Transverse colon (tissue), 4 donors: ENCODE measurements around the gene STEAP3. TPM values are rescaled to one million over a fixed set of nuclear protein-coding genes. Genes with fewer than 3 reads are reported as not detected.

ENCODE experiments used
- DNase-seq: peaks from one replicate; pipeline ENCODE4 v3.0.0-alpha.2; 2019
- H3K27ac ChIP-seq, 4 donors: fragments of 200-600 bp; sonication (generic); 2 replicates each; pipeline ENCODE4 v1.5.1; 2016 to 2018; ENCODE audit warnings: inconsistent platforms in 4 of 4
- H3K27me3 ChIP-seq: fragments of 200-600 bp; sonication (generic); 2 replicates; pipeline ENCODE4 v1.5.1; 2017; ENCODE audit warnings: inconsistent platforms
- H3K36me3 ChIP-seq, 4 donors: fragments of 200-600 bp; sonication (generic); 2 replicates each; pipeline ENCODE4 v1.5.1; 2017 to 2019; ENCODE audit warnings: inconsistent platforms in 4 of 4
- H3K4me1 ChIP-seq, 4 donors: fragments of 200-600 bp; sonication (generic); 2 replicates each; pipeline ENCODE4 v1.5.1; 2017 to 2020; ENCODE audit warnings: inconsistent platforms in 4 of 4
- H3K4me3 ChIP-seq, 4 donors: fragments of 200-600 bp; sonication (generic); 1 replicate in 1 of 4; 2 replicates in 3 of 4; pipeline versions ENCODE4 v1.5.1 to v1.6.1; 2017 to 2019; ENCODE audit warnings: inconsistent platforms in 4 of 4
- H3K9me3 ChIP-seq, 2 donors: fragments of 200-600 bp; sonication (generic); 2 replicates each; pipeline ENCODE4 v1.5.1; 2017 to 2019; ENCODE audit warnings: inconsistent platforms in 2 of 2
- CTCF ChIP-seq, 5 experiments: fragments of 200-600 bp in 3 of 5; fragments of 450-650 bp in 2 of 5; sonication (generic) in 3 of 5; IDR thresholded peaks; 1 replicate in 2 of 5; 2 replicates in 3 of 5; pipeline ENCODE4 v1.5.1; 2016 to 2017; ENCODE audit warnings: antibody characterized with exemption in 5 of 5, inconsistent platforms in 3 of 5, mild to moderate bottlenecking in 2 of 5, moderate library complexity in 1 of 5
- EP300 ChIP-seq: sonication (generic); formaldehyde crosslinking; IDR thresholded peaks from one replicate; pipeline ENCODE4 v1.6.1; 2017; ENCODE audit warnings: antibody characterized with exemption, low read depth
- POLR2A ChIP-seq: fragments of 450-650 bp; IDR thresholded peaks from one replicate; pipeline ENCODE4 v1.6.1; 2016; ENCODE audit warnings: antibody characterized with exemption, mild to moderate bottlenecking, moderate library complexity
- POLR2AphosphoS5 ChIP-seq, 3 donors: sonication (generic); formaldehyde crosslinking; IDR thresholded peaks; one replicate each; pipeline ENCODE4 v1.6.1; 2016; ENCODE audit warnings: antibody characterized with exemption in 3 of 3
- WGBS, 2 donors: methylation state at CpG; one replicate each; pipeline ENCODE4 v1.1.5; 2018; ENCODE audit warnings: low coverage in 1 of 2; 5-methylcytosine and 5-hydroxymethylcytosine counted together
- in situ Hi-C, 4 donors: fragments of 200-750 bp; cut with MboI; loops; one replicate each; pipeline versions ENCODE4 v1.15.0 to v1.15.1; 2017; ENCODE audit warnings: low sequenced_read_pairs in 3 of 4, low pct_ligation_motif_present in 1 of 4, low pct_unique_long_range_greater_than_20kb in 1 of 4
- intact Hi-C: fragments of 100-400 bp; cut with DNase I; formaldehyde crosslinking; loops from one replicate; pipeline ENCODE4 v1.15.1; 2023; ENCODE audit warnings: low total_unique reads
- total RNA-seq, 4 donors: library from RNA; depleted of rRNA; stranded (reverse); fragments of >200 nt; gene quantifications; one replicate each; pipeline ENCODE4 v1.1.0, GENCODE V29; 2016

The STEAP3 gene
- total RNA-seq, result 10 to 100 TPM; 23.3 to 54.3 (median 37.6) TPM

- Histone ChIP-seq H3K4me3 (peak within 1 kb of the TSS; percentile 61 to 71 (median 66)), H3K27ac (peak within 1 kb of the TSS; percentile 44 to 73 (median 59)), H3K36me3 (no peaks in the 10 kb centered on the region), H3K27me3 (peaks cover 10% of the 10 kb centered on the region), H3K9me3 (no peaks in the 10 kb centered on the region), H3K4me1 (peaks cover 0 to 26% (median 15%) of the 10 kb centered on the region in 4 donors)
- 0% methylated on average over 46 of the region's 89 CpGs; no CpG with 5 or more reads in 1 of the 2 donors for WGBS, 2 donors
- DNase-seq, result peak; percentile 86
- intact Hi-C loops (no loop called here), in situ Hi-C loops (no loop called here)
- TF ChIP-seq EP300 (no peak), POLR2AphosphoS5 (IDR thresholded peaks at IDR 0.05) (peak in 2 of 3 donors; percentile 26 to 53)
These were observed at the start of gene STEAP3 for GRCh38 chr2:119223521-119224390. STEAP3 (plus strand) TSS chr2:119223834; CDS start chr2:119231013, 7,179 bp downstream.

GRCh38 chr2:119174216-119174992 is 49.2 kb upstream of the STEAP3 start:
- Histone ChIP-seq H3K36me3 (no peaks in the 10 kb centered on the region), H3K27me3 (no peaks in the 10 kb centered on the region), H3K4me1 (no peaks in the 10 kb centered on the region), H3K27ac (no peak overlapping the region), H3K4me3 (no peak overlapping the region), H3K9me3 (no peaks in the 10 kb centered on the region)
- intact Hi-C loops, result no loop called here
- DNase-seq, result peak; percentile 52
- no peak for TF ChIP-seq EP300
- no peak for TF ChIP-seq POLR2AphosphoS5 (IDR thresholded peaks at IDR 0.05)
- no peak for TF ChIP-seq POLR2A
- peak; percentile 57 to 75 (median 71) for TF ChIP-seq CTCF (IDR thresholded peaks at IDR 0.05)
- in situ Hi-C loops, result loop anchor here in 2 of 4 donors (10.0 kb wide), 1 partner anchor 290 kb away; no protein-coding TSS in a partner anchor
- 60 to 64% methylated on average over 8 to 22 of the region's 22 CpGs for WGBS, 2 donors

- intact Hi-C loops (no loop called here), in situ Hi-C loops (loop anchor here (10.0 to 25.0 kb wide), 2 partner anchors 288 to 290 kb away; no protein-coding TSS in a partner anchor)
- H3K27me3 ChIP-seq, result no peaks in the 10 kb centered on the region
- WGBS, 2 donors, result 65 to 85% methylated on average over 3 to 6 of the region's 6 CpGs
- TF ChIP-seq POLR2AphosphoS5 (IDR thresholded peaks at IDR 0.05), result no peak
- no peaks in the 10 kb centered on the region for H3K9me3 ChIP-seq
- H3K36me3 ChIP-seq, result no peaks in the 10 kb centered on the region
- H3K4me1 ChIP-seq, result no peaks in the 10 kb centered on the region
- no peak for DNase-seq
- H3K4me3 ChIP-seq, result no peak overlapping the region
- H3K27ac ChIP-seq, result no peak overlapping the region
These were observed 48.7 kb upstream of the STEAP3 start for GRCh38 chr2:119174993-119175347.

GRCh38 chr2:119175517-119175916 is 48.1 kb upstream of the STEAP3 start:
- no peaks in the 10 kb centered on the region for H3K27me3 ChIP-seq
- no peak for DNase-seq
- WGBS, 2 donors, result 90% methylated on average over 10 of the region's 10 CpGs; no CpG with 5 or more reads in 1 of the 2 donors
- intact Hi-C loops (no loop called here), in situ Hi-C loops (loop anchor here (10.0 to 25.0 kb wide), 2 partner anchors 288 to 291 kb away; no protein-coding TSS in a partner anchor)
- H3K4me1 ChIP-seq, result no peaks in the 10 kb centered on the region
- TF ChIP-seq POLR2A (no peak), CTCF (IDR thresholded peaks at IDR 0.05) (no peak), EP300 (no peak), POLR2AphosphoS5 (IDR thresholded peaks at IDR 0.05) (no peak)
- no peak overlapping the region for H3K4me3 ChIP-seq
- no peaks in the 10 kb centered on the region for H3K36me3 ChIP-seq
- H3K9me3 ChIP-seq, result no peaks in the 10 kb centered on the region
- no peak overlapping the region for H3K27ac ChIP-seq
